ENCODE results near the gene MACROD2. TPM values are rescaled to one million over a fixed set of nuclear protein-coding genes. Genes with fewer than 3 reads are reported as not detected.

The MACROD2 gene
- total RNA-seq, 1 donor from 2014 or later = 3.1 TPM

- Histone ChIP-seq H3K9me3 (ENCODE audit: control insufficient read depth in 3 of 3, low read length in 3 of 3) (no peaks in the 10 kb centered on the region), H3K36me3 (ENCODE audit: control insufficient read depth in 3 of 3, insufficient read depth in 3 of 3, low read length in 3 of 3) (no peaks in the 10 kb centered on the region), H3K27me3 (ENCODE audit: control insufficient read depth in 3 of 3, insufficient read depth in 3 of 3, low read length in 3 of 3) (no peaks in the 10 kb centered on the region), H3K4me1 (ENCODE audit: control insufficient read depth in 3 of 3, insufficient read depth in 3 of 3, low read length in 3 of 3) (no peaks in the 10 kb centered on the region), H3K27ac (ENCODE audit: low read depth, low read length) (no peak overlapping the region), H3K4me3 (ENCODE audit: low read length in 3 of 3) (no peak overlapping the region), H3K9ac (ENCODE audit: low read depth in 1 of 3, low read length in 3 of 3) (no peak overlapping the region)
Measured at GRCh38 chr20:14049111-14049510, 53.8 kb downstream of the MACROD2 start.

GRCh38 chr20:14051454-14051853 lies 56.1 kb downstream of the MACROD2 start:
- Histone ChIP-seq H3K9me3 (ENCODE audit: control insufficient read depth in 3 of 3, low read length in 3 of 3) (no peaks in the 10 kb centered on the region), H3K4me3 (ENCODE audit: low read length in 3 of 3) (no peak overlapping the region), H3K36me3 (ENCODE audit: control insufficient read depth in 3 of 3, insufficient read depth in 3 of 3, low read length in 3 of 3) (no peaks in the 10 kb centered on the region), H3K27me3 (ENCODE audit: control insufficient read depth in 3 of 3, insufficient read depth in 3 of 3, low read length in 3 of 3) (no peaks in the 10 kb centered on the region), H3K4me1 (ENCODE audit: control insufficient read depth in 3 of 3, insufficient read depth in 3 of 3, low read length in 3 of 3) (no peaks in the 10 kb centered on the region), H3K27ac (ENCODE audit: low read depth, low read length) (no peak overlapping the region), H3K9ac (ENCODE audit: low read depth in 1 of 3, low read length in 3 of 3) (no peak overlapping the region)

GRCh38 chr20:14055127-14055742 lies 59.9 kb downstream of the MACROD2 start:
- no peak overlapping the region for H3K9ac ChIP-seq (ENCODE audit: low read depth in 1 of 3, low read length in 3 of 3)
- no peaks in the 10 kb centered on the region for H3K36me3 ChIP-seq (ENCODE audit: control insufficient read depth in 3 of 3, insufficient read depth in 3 of 3, low read length in 3 of 3)
- H3K27me3 ChIP-seq (ENCODE audit: control insufficient read depth in 3 of 3, insufficient read depth in 3 of 3, low read length in 3 of 3) = no peaks in the 10 kb centered on the region
- no peaks in the 10 kb centered on the region for H3K4me1 ChIP-seq (ENCODE audit: control insufficient read depth in 3 of 3, insufficient read depth in 3 of 3, low read length in 3 of 3)
- H3K9me3 ChIP-seq (ENCODE audit: control insufficient read depth in 3 of 3, low read length in 3 of 3) = no peaks in the 10 kb centered on the region
- no peak overlapping the region for H3K27ac ChIP-seq (ENCODE audit: low read depth, low read length)
- no peak overlapping the region for H3K4me3 ChIP-seq (ENCODE audit: low read length in 3 of 3)

GRCh38 chr20:14062171-14062570 lies 66.9 kb downstream of the MACROD2 start:
- H3K4me3 ChIP-seq (ENCODE audit: low read length in 3 of 3) = no peak overlapping the region
- H3K9ac ChIP-seq (ENCODE audit: low read depth in 1 of 3, low read length in 3 of 3) = no peak overlapping the region
- no peaks in the 10 kb centered on the region for H3K36me3 ChIP-seq (ENCODE audit: control insufficient read depth in 3 of 3, insufficient read depth in 3 of 3, low read length in 3 of 3)
- H3K27ac ChIP-seq (ENCODE audit: low read depth, low read length) = no peak overlapping the region
- H3K9me3 ChIP-seq (ENCODE audit: control insufficient read depth in 3 of 3, low read length in 3 of 3) = no peaks in the 10 kb centered on the region
- no peaks in the 10 kb centered on the region for H3K27me3 ChIP-seq (ENCODE audit: control insufficient read depth in 3 of 3, insufficient read depth in 3 of 3, low read length in 3 of 3)
- no peaks in the 10 kb centered on the region for H3K4me1 ChIP-seq (ENCODE audit: control insufficient read depth in 3 of 3, insufficient read depth in 3 of 3, low read length in 3 of 3)

GRCh38 chr20:14062786-14063185 lies 67.5 kb downstream of the MACROD2 start:
- Histone ChIP-seq H3K27ac (ENCODE audit: low read depth, low read length) (no peak overlapping the region), H3K9me3 (ENCODE audit: control insufficient read depth in 3 of 3, low read length in 3 of 3) (no peaks in the 10 kb centered on the region), H3K4me3 (ENCODE audit: low read length in 3 of 3) (no peak overlapping the region), H3K36me3 (ENCODE audit: control insufficient read depth in 3 of 3, insufficient read depth in 3 of 3, low read length in 3 of 3) (no peaks in the 10 kb centered on the region), H3K4me1 (ENCODE audit: control insufficient read depth in 3 of 3, insufficient read depth in 3 of 3, low read length in 3 of 3) (no peaks in the 10 kb centered on the region), H3K9ac (ENCODE audit: low read depth in 1 of 3, low read length in 3 of 3) (no peak overlapping the region), H3K27me3 (ENCODE audit: control insufficient read depth in 3 of 3, insufficient read depth in 3 of 3, low read length in 3 of 3) (no peaks in the 10 kb centered on the region)

- Histone ChIP-seq H3K9me3 (ENCODE audit: control insufficient read depth in 3 of 3, low read length in 3 of 3) (no peaks in the 10 kb centered on the region), H3K27me3 (ENCODE audit: control insufficient read depth in 3 of 3, insufficient read depth in 3 of 3, low read length in 3 of 3) (no peaks in the 10 kb centered on the region), H3K36me3 (ENCODE audit: control insufficient read depth in 3 of 3, insufficient read depth in 3 of 3, low read length in 3 of 3) (no peaks in the 10 kb centered on the region), H3K27ac (ENCODE audit: low read depth, low read length) (no peak overlapping the region), H3K4me3 (ENCODE audit: low read length in 3 of 3) (no peak overlapping the region), H3K9ac (ENCODE audit: low read depth in 1 of 3, low read length in 3 of 3) (no peak overlapping the region), H3K4me1 (ENCODE audit: control insufficient read depth in 3 of 3, insufficient read depth in 3 of 3, low read length in 3 of 3) (no peaks in the 10 kb centered on the region)
Measured at GRCh38 chr20:14064333-14064732, 69.0 kb downstream of the MACROD2 start.

GRCh38 chr20:14064921-14065320 lies 69.6 kb downstream of the MACROD2 start:
- Histone ChIP-seq H3K36me3 (ENCODE audit: control insufficient read depth in 3 of 3, insufficient read depth in 3 of 3, low read length in 3 of 3) (no peaks in the 10 kb centered on the region), H3K4me1 (ENCODE audit: control insufficient read depth in 3 of 3, insufficient read depth in 3 of 3, low read length in 3 of 3) (no peaks in the 10 kb centered on the region), H3K4me3 (ENCODE audit: low read length in 3 of 3) (no peak overlapping the region), H3K9me3 (ENCODE audit: control insufficient read depth in 3 of 3, low read length in 3 of 3) (no peaks in the 10 kb centered on the region), H3K9ac (ENCODE audit: low read depth in 1 of 3, low read length in 3 of 3) (no peak overlapping the region), H3K27me3 (ENCODE audit: control insufficient read depth in 3 of 3, insufficient read depth in 3 of 3, low read length in 3 of 3) (no peaks in the 10 kb centered on the region), H3K27ac (ENCODE audit: low read depth, low read length) (no peak overlapping the region)

GRCh38 chr20:14065774-14066173 lies 70.5 kb downstream of the MACROD2 start:
- H3K4me1 ChIP-seq (ENCODE audit: control insufficient read depth in 3 of 3, insufficient read depth in 3 of 3, low read length in 3 of 3) = no peaks in the 10 kb centered on the region
- no peak overlapping the region for H3K4me3 ChIP-seq (ENCODE audit: low read length in 3 of 3)
- no peaks in the 10 kb centered on the region for H3K27me3 ChIP-seq (ENCODE audit: control insufficient read depth in 3 of 3, insufficient read depth in 3 of 3, low read length in 3 of 3)
- no peak overlapping the region for H3K9ac ChIP-seq (ENCODE audit: low read depth in 1 of 3, low read length in 3 of 3)
- H3K9me3 ChIP-seq (ENCODE audit: control insufficient read depth in 3 of 3, low read length in 3 of 3) = no peaks in the 10 kb centered on the region
- no peaks in the 10 kb centered on the region for H3K36me3 ChIP-seq (ENCODE audit: control insufficient read depth in 3 of 3, insufficient read depth in 3 of 3, low read length in 3 of 3)
- H3K27ac ChIP-seq (ENCODE audit: low read depth, low read length) = no peak overlapping the region

GRCh38 chr20:14067603-14068002 lies 72.3 kb downstream of the MACROD2 start:
- Histone ChIP-seq H3K9ac (ENCODE audit: low read depth in 1 of 3, low read length in 3 of 3) (no peak overlapping the region), H3K4me3 (ENCODE audit: low read length in 3 of 3) (no peak overlapping the region), H3K27me3 (ENCODE audit: control insufficient read depth in 3 of 3, insufficient read depth in 3 of 3, low read length in 3 of 3) (no peaks in the 10 kb centered on the region), H3K27ac (ENCODE audit: low read depth, low read length) (no peak overlapping the region), H3K4me1 (ENCODE audit: control insufficient read depth in 3 of 3, insufficient read depth in 3 of 3, low read length in 3 of 3) (no peaks in the 10 kb centered on the region), H3K36me3 (ENCODE audit: control insufficient read depth in 3 of 3, insufficient read depth in 3 of 3, low read length in 3 of 3) (no peaks in the 10 kb centered on the region), H3K9me3 (ENCODE audit: control insufficient read depth in 3 of 3, low read length in 3 of 3) (no peaks in the 10 kb centered on the region)

GRCh38 chr20:14069796-14070195 lies 74.5 kb downstream of the MACROD2 start:
- Histone ChIP-seq H3K4me3 (ENCODE audit: low read length in 3 of 3) (no peak overlapping the region), H3K36me3 (ENCODE audit: control insufficient read depth in 3 of 3, insufficient read depth in 3 of 3, low read length in 3 of 3) (no peaks in the 10 kb centered on the region), H3K27me3 (ENCODE audit: control insufficient read depth in 3 of 3, insufficient read depth in 3 of 3, low read length in 3 of 3) (no peaks in the 10 kb centered on the region), H3K9ac (ENCODE audit: low read depth in 1 of 3, low read length in 3 of 3) (no peak overlapping the region), H3K27ac (ENCODE audit: low read depth, low read length) (no peak overlapping the region), H3K4me1 (ENCODE audit: control insufficient read depth in 3 of 3, insufficient read depth in 3 of 3, low read length in 3 of 3) (no peaks in the 10 kb centered on the region), H3K9me3 (ENCODE audit: control insufficient read depth in 3 of 3, low read length in 3 of 3) (no peaks in the 10 kb centered on the region)

Data from skeletal muscle tissue (tissue), 4 donors.